HEK293 (cell line): ENCODE results near the gene ADRM1.

Experiments
- CTCF ChIA-PET: fragments of 350-600 bp; formaldehyde crosslinking; extraction: SDS; loops from one replicate; lab custom pipeline; 2021; ENCODE audit warnings: antibody characterized with exemption; lab: Yijun Ruan, JAX
- POLR2A ChIA-PET: fragments of 300-600 bp; formaldehyde crosslinking; extraction: SDS; loops from one replicate; lab custom pipeline; 2020; ENCODE audit warnings: antibody characterized with exemption, inconsistent platforms; lab: Yijun Ruan, JAX
- H3K27ac ChIP-seq: fragments of 200-500 bp; sonication (Bioruptor generic); 2 replicates; pipeline ENCODE4 v1.5.1; 2014; ENCODE audit warnings: low read depth, low read length, control low read depth, inconsistent platforms; ENCODE audit errors: extremely low read depth
- H3K36me3 ChIP-seq, 2 experiments: fragments of 200-500 bp in 1 of 2; sonication (Bioruptor generic) in 1 of 2; 1 replicate in 1 of 2; 2 replicates in 1 of 2; pipeline ENCODE4 v1.5.1; 2014 to 2017; ENCODE audit warnings: inconsistent platforms in 2 of 2, low read length in 2 of 2; ENCODE audit not compliant: control insufficient read depth in 2 of 2, insufficient read depth in 1 of 2
- H3K4me1 ChIP-seq: fragments of 200-500 bp; sonication (Bioruptor generic); 2 replicates; pipeline ENCODE4 v1.5.1; 2014; ENCODE audit warnings: mild to moderate bottlenecking, low read length, inconsistent platforms; ENCODE audit not compliant: control insufficient read depth, insufficient read depth
- H3K4me3 ChIP-seq: 2 replicates; pipeline ENCODE4 v1.5.1; 2011; ENCODE audit warnings: low read depth, mild to moderate bottlenecking, control low read depth, low read length, moderate library complexity
- H3K9me3 ChIP-seq: fragments of 200-500 bp; sonication (Bioruptor generic); 2 replicates; pipeline ENCODE4 v1.5.1; 2014; ENCODE audit warnings: low read depth, low read length, inconsistent platforms; ENCODE audit not compliant: control insufficient read depth, insufficient read depth
- BCL11B ChIP-seq: fragments of 450-650 bp; formaldehyde crosslinking; IDR thresholded peaks from 2 replicates; pipeline ENCODE4 v1.5.1; 2016; ENCODE audit warnings: low read depth, missing biosample characterization, missing genetic modification characterization
- GFI1B ChIP-seq: fragments of 450-650 bp; formaldehyde crosslinking; IDR thresholded peaks from 2 replicates; pipeline ENCODE4 v1.5.1; 2016; ENCODE audit warnings: missing biosample characterization, missing genetic modification characterization
- GLI4 ChIP-seq: fragments of 450-650 bp; formaldehyde crosslinking; IDR thresholded peaks from 2 replicates; pipeline ENCODE4 v1.5.1; 2016; ENCODE audit warnings: missing biosample characterization, missing genetic modification characterization
- GLIS1 ChIP-seq: fragments of 450-650 bp; formaldehyde crosslinking; IDR thresholded peaks from 2 replicates; pipeline ENCODE4 v1.5.1; 2016; ENCODE audit warnings: missing biosample characterization, missing genetic modification characterization
- SP7 ChIP-seq: fragments of 450-650 bp; formaldehyde crosslinking; IDR thresholded peaks from 2 replicates; pipeline ENCODE4 v1.5.1; 2016; ENCODE audit warnings: missing biosample characterization, missing genetic modification characterization
- ZBTB48 ChIP-seq: fragments of 450-650 bp; formaldehyde crosslinking; IDR thresholded peaks from 2 replicates; pipeline ENCODE4 v1.5.1; 2016; ENCODE audit warnings: missing biosample characterization, missing genetic modification characterization
- ZFHX2 ChIP-seq: fragments of 450-650 bp; formaldehyde crosslinking; conservative IDR thresholded peaks from 2 replicates; pipeline ENCODE4 v1.5.1; 2016; ENCODE audit warnings: missing biosample characterization, missing genetic modification characterization
- ZNF266 ChIP-seq: fragments of 450-650 bp; formaldehyde crosslinking; IDR thresholded peaks from 2 replicates; pipeline ENCODE4 v1.5.1; 2016; ENCODE audit warnings: missing biosample characterization, missing genetic modification characterization, low read depth
- ZNF488 ChIP-seq: fragments of 450-650 bp; formaldehyde crosslinking; IDR thresholded peaks from 2 replicates; pipeline ENCODE4 v1.5.1; 2016; ENCODE audit warnings: missing biosample characterization, missing genetic modification characterization
- ZNF501 ChIP-seq: fragments of 450-650 bp; formaldehyde crosslinking; IDR thresholded peaks from 2 replicates; pipeline ENCODE4 v1.5.1; 2016; ENCODE audit warnings: missing biosample characterization, missing genetic modification characterization
- ZNF510 ChIP-seq: fragments of 450-650 bp; formaldehyde crosslinking; IDR thresholded peaks from 2 replicates; pipeline ENCODE4 v1.5.1; 2018; ENCODE audit warnings: mild to moderate bottlenecking, missing genetic modification characterization, missing biosample characterization; ENCODE audit not compliant: insufficient replicate concordance
- ZNF530 ChIP-seq: fragments of 450-650 bp; formaldehyde crosslinking; IDR thresholded peaks from 2 replicates; pipeline ENCODE4 v1.5.1; 2016; ENCODE audit warnings: low read depth, missing biosample characterization, missing genetic modification characterization
- ZNF623 ChIP-seq: fragments of 450-650 bp; formaldehyde crosslinking; IDR thresholded peaks from 2 replicates; pipeline ENCODE4 v1.5.1; 2016; ENCODE audit warnings: missing biosample characterization, missing genetic modification characterization
- ZNF624 ChIP-seq: fragments of 450-650 bp; formaldehyde crosslinking; IDR thresholded peaks from 2 replicates; pipeline ENCODE4 v1.5.1; 2017; ENCODE audit warnings: missing biosample characterization, missing genetic modification characterization
- TF ChIP-seq, protein P1 (sequence below): fragments of 450-650 bp; formaldehyde crosslinking; conservative IDR thresholded peaks from 2 replicates; pipeline ENCODE4 v1.5.1; 2016; ENCODE audit warnings: low read depth, missing biosample characterization, missing genetic modification characterization
- TF ChIP-seq, protein P2 (sequence below): fragments of 450-650 bp; formaldehyde crosslinking; IDR thresholded peaks from 2 replicates; pipeline ENCODE4 v1.5.1; 2017; ENCODE audit warnings: missing biosample characterization, mild to moderate bottlenecking, missing genetic modification characterization, moderate library complexity
- TF ChIP-seq, protein P3 (sequence below): fragments of 450-650 bp; formaldehyde crosslinking; IDR thresholded peaks from 2 replicates; pipeline ENCODE4 v1.5.1; 2016; ENCODE audit warnings: missing biosample characterization, missing genetic modification characterization
- TF ChIP-seq, protein P4 (sequence below): fragments of 450-650 bp; formaldehyde crosslinking; IDR thresholded peaks from 2 replicates; pipeline ENCODE4 v1.5.0; 2017; ENCODE audit warnings: missing biosample characterization, missing genetic modification characterization, borderline replicate concordance
- TF ChIP-seq, protein P5 (sequence below): fragments of 450-650 bp; formaldehyde crosslinking; IDR thresholded peaks from 2 replicates; pipeline ENCODE4 v1.5.1; 2016; ENCODE audit warnings: missing biosample characterization, missing genetic modification characterization, borderline replicate concordance

Gene ADRM1

DNA sequence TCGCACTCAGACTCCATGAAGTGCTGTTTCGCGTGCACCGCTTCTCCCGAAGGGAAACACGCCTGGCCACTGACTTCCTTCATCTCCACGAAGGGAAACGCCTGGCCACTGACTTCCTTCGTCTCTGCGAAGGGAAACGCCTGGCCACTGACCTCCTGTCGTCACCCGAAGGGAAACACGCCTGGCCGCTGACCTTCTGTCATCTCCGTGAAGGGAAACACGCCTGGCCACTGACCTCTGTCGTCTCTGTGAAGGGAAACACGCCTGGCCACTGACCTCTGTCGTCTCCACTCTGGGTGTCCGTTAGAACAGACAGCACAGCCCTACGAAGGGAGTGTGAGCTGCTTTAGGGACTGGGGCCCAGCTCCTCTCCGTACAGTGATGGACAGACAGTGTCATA lies 17.1 kb upstream of the ADRM1 start:
- Histone ChIP-seq H3K9me3 (no peaks in the 10 kb centered on the region), H3K4me3 (no peak overlapping the region), H3K4me1 (no peaks in the 10 kb centered on the region), H3K27ac (no peak overlapping the region), H3K36me3 (peaks cover 15 to 84% of the 10 kb centered on the region in 2 experiments; a peak in 2 of 3 replicates)
- POLR2A ChIA-PET = no interaction called here
- CTCF ChIA-PET = no interaction called here
- TF ChIP-seq ZBTB48 (tag by site-specific recombination) = no peak
- TF ChIP-seq GFI1B (tag by site-specific recombination) = no peak
- no peak for TF ChIP-seq ZNF623 (tag by site-specific recombination)
- TF ChIP-seq, protein P1, sequence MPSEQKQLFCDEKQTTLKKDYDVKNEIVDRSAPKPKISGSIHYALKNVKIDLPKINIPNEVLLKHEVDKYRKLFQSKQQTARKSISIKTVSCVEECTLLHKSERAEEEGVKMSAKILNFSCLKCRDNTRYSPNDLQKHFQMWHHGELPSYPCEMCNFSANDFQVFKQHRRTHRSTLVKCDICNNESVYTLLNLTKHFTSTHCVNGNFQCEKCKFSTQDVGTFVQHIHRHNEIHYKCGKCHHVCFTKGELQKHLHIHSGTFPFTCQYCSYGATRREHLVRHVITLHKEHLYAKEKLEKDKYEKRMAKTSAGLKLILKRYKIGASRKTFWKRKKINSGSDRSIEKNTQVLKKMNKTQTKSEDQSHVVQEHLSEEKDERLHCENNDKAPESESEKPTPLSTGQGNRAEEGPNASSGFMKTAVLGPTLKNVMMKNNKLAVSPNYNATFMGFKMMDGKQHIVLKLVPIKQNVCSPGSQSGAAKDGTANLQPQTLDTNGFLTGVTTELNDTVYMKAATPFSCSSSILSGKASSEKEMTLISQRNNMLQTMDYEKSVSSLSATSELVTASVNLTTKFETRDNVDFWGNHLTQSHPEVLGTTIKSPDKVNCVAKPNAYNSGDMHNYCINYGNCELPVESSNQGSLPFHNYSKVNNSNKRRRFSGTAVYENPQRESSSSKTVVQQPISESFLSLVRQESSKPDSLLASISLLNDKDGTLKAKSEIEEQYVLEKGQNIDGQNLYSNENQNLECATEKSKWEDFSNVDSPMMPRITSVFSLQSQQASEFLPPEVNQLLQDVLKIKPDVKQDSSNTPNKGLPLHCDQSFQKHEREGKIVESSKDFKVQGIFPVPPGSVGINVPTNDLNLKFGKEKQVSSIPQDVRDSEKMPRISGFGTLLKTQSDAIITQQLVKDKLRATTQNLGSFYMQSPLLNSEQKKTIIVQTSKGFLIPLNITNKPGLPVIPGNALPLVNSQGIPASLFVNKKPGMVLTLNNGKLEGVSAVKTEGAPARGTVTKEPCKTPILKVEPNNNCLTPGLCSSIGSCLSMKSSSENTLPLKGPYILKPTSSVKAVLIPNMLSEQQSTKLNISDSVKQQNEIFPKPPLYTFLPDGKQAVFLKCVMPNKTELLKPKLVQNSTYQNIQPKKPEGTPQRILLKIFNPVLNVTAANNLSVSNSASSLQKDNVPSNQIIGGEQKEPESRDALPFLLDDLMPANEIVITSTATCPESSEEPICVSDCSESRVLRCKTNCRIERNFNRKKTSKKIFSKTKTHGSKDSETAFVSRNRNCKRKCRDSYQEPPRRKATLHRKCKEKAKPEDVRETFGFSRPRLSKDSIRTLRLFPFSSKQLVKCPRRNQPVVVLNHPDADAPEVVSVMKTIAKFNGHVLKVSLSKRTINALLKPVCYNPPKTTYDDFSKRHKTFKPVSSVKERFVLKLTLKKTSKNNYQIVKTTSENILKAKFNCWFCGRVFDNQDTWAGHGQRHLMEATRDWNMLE (tag by site-specific recombination) = no peak

- Histone ChIP-seq H3K27ac (no peak overlapping the region), H3K9me3 (no peaks in the 10 kb centered on the region), H3K36me3 (peaks cover 13 to 82% of the 10 kb centered on the region in 2 experiments; a peak in 2 of 3 replicates), H3K4me1 (no peaks in the 10 kb centered on the region), H3K4me3 (no peak overlapping the region)
- ChIA-PET CTCF (no interaction called here), POLR2A (no interaction called here)
- TF ChIP-seq ZBTB48 (tag by site-specific recombination) (no peak), ZFHX2 (tag by site-specific recombination) (no peak), ZNF530 (no peak), ZNF266 (tag by site-specific recombination) (no peak), ZNF510 (no peak), GLI4 (tag by site-specific recombination) (no peak), ZNF488 (no peak), ZNF624 (tag by site-specific recombination) (no peak), BCL11B (tag by site-specific recombination) (no peak), SP7 (tag by site-specific recombination) (no peak), ZNF501 (no peak), GLIS1 (tag by site-specific recombination) (no peak)
- TF ChIP-seq, protein P2, sequence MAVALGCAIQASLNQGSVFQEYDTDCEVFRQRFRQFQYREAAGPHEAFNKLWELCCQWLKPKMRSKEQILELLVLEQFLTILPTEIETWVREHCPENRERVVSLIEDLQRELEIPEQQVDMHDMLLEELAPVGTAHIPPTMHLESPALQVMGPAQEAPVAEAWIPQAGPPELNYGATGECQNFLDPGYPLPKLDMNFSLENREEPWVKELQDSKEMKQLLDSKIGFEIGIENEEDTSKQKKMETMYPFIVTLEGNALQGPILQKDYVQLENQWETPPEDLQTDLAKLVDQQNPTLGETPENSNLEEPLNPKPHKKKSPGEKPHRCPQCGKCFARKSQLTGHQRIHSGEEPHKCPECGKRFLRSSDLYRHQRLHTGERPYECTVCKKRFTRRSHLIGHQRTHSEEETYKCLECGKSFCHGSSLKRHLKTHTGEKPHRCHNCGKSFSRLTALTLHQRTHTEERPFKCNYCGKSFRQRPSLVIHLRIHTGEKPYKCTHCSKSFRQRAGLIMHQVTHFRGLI (tag by site-specific recombination) = no peak
- TF ChIP-seq, protein P3, sequence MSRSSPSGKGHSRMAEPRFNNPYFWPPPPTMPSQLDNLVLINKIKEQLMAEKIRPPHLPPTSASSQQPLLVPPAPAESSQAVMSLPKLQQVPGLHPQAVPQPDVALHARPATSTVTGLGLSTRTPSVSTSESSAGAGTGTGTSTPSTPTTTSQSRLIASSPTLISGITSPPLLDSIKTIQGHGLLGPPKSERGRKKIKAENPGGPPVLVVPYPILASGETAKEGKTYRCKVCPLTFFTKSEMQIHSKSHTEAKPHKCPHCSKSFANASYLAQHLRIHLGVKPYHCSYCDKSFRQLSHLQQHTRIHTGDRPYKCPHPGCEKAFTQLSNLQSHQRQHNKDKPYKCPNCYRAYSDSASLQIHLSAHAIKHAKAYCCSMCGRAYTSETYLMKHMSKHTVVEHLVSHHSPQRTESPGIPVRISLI = no peak
- TF ChIP-seq, protein P4, sequence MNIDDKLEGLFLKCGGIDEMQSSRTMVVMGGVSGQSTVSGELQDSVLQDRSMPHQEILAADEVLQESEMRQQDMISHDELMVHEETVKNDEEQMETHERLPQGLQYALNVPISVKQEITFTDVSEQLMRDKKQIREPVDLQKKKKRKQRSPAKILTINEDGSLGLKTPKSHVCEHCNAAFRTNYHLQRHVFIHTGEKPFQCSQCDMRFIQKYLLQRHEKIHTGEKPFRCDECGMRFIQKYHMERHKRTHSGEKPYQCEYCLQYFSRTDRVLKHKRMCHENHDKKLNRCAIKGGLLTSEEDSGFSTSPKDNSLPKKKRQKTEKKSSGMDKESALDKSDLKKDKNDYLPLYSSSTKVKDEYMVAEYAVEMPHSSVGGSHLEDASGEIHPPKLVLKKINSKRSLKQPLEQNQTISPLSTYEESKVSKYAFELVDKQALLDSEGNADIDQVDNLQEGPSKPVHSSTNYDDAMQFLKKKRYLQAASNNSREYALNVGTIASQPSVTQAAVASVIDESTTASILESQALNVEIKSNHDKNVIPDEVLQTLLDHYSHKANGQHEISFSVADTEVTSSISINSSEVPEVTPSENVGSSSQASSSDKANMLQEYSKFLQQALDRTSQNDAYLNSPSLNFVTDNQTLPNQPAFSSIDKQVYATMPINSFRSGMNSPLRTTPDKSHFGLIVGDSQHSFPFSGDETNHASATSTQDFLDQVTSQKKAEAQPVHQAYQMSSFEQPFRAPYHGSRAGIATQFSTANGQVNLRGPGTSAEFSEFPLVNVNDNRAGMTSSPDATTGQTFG (tag by site-specific recombination) = no peak
- TF ChIP-seq, protein P5, sequence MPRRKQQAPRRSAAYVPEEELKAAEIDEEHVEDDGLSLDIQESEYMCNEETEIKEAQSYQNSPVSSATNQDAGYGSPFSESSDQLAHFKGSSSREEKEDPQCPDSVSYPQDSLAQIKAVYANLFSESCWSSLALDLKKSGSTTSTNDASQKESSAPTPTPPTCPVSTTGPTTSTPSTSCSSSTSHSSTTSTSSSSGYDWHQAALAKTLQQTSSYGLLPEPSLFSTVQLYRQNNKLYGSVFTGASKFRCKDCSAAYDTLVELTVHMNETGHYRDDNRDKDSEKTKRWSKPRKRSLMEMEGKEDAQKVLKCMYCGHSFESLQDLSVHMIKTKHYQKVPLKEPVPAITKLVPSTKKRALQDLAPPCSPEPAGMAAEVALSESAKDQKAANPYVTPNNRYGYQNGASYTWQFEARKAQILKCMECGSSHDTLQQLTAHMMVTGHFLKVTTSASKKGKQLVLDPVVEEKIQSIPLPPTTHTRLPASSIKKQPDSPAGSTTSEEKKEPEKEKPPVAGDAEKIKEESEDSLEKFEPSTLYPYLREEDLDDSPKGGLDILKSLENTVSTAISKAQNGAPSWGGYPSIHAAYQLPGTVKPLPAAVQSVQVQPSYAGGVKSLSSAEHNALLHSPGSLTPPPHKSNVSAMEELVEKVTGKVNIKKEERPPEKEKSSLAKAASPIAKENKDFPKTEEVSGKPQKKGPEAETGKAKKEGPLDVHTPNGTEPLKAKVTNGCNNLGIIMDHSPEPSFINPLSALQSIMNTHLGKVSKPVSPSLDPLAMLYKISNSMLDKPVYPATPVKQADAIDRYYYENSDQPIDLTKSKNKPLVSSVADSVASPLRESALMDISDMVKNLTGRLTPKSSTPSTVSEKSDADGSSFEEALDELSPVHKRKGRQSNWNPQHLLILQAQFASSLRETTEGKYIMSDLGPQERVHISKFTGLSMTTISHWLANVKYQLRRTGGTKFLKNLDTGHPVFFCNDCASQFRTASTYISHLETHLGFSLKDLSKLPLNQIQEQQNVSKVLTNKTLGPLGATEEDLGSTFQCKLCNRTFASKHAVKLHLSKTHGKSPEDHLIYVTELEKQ (tag by site-specific recombination) = no peak
These were observed 16.2 kb upstream of the ADRM1 start for GRCh38 chr20:62286493-62287064.
